HepG2 (cell line): ENCODE measurements around the gene ANAPC16. TPM values are rescaled to one million over a fixed set of nuclear protein-coding genes. Genes with fewer than 3 reads are reported as not detected.

Source experiments
- BRCA1 ChIP-seq: sonication (generic); formaldehyde crosslinking; IDR thresholded peaks from 2 replicates; pipeline ENCODE4 v1.4.0; 2020; ENCODE audit warnings: missing genetic modification reagents
- CHD4 ChIP-seq: fragments of 200-600 bp; sonication (generic); IDR thresholded peaks from 2 replicates; pipeline ENCODE4 v1.7.0; 2017; ENCODE audit warnings: mild to moderate bottlenecking, low read length, borderline replicate concordance
- CREM ChIP-seq, 2 experiments: sonication (generic) in 1 of 2; formaldehyde crosslinking in 1 of 2; IDR thresholded peaks; 2 replicates each; pipeline versions ENCODE4 v1.4.0 to v1.6.1; 2016 to 2020; ENCODE audit warnings: antibody characterized with exemption in 1 of 2, mild to moderate bottlenecking in 1 of 2, missing genetic modification reagents in 1 of 2
- FOXO1 ChIP-seq: sonication (generic); formaldehyde crosslinking; IDR thresholded peaks from 2 replicates; pipeline ENCODE4 v1.4.0; 2020; ENCODE audit warnings: missing genetic modification reagents
- GLI4 ChIP-seq: sonication (generic); formaldehyde crosslinking; IDR thresholded peaks from 2 replicates; pipeline ENCODE4 v1.5.1; 2020; ENCODE audit warnings: missing genetic modification reagents, mild to moderate bottlenecking, moderate library complexity, borderline replicate concordance
- HDAC6 ChIP-seq: fragments of 200-600 bp; sonication (generic); IDR thresholded peaks from 2 replicates; pipeline ENCODE4 v1.7.0; 2017; ENCODE audit warnings: mild to moderate bottlenecking, antibody characterized with exemption, low read length, low read depth
- HNF4G ChIP-seq, 2 experiments: sonication (generic) in 1 of 2; formaldehyde crosslinking in 1 of 2; IDR thresholded peaks; 2 replicates each; pipeline versions ENCODE4 v1.4.0 to v1.6.1; 2011 to 2020; ENCODE audit warnings: borderline replicate concordance in 2 of 2, low read depth in 2 of 2, mild to moderate bottlenecking in 2 of 2, low read length in 1 of 2, missing genetic modification reagents in 1 of 2, moderate library complexity in 1 of 2
- MATR3 ChIP-seq: sonication (generic); formaldehyde crosslinking; IDR thresholded peaks from 2 replicates; pipeline ENCODE4 v1.4.0; 2020; ENCODE audit warnings: missing genetic modification reagents
- MBNL3 ChIP-seq: fragments of 250-450 bp; sonication (Bioruptor Pico); conservative IDR thresholded peaks from 2 replicates; pipeline ENCODE4 v1.8.0; 2022; ENCODE audit warnings: mild to moderate bottlenecking, inconsistent platforms
- MED1 ChIP-seq: sonication (generic); formaldehyde crosslinking; IDR thresholded peaks from 2 replicates; pipeline ENCODE4 v1.4.0; 2020; ENCODE audit warnings: missing genetic modification reagents
- NAIF1 ChIP-seq: sonication (generic); formaldehyde crosslinking; IDR thresholded peaks from 2 replicates; pipeline ENCODE4 v1.5.0; 2020; ENCODE audit warnings: mild to moderate bottlenecking, missing genetic modification reagents, borderline replicate concordance
- NCOA5 ChIP-seq: sonication (generic); formaldehyde crosslinking; IDR thresholded peaks from 2 replicates; pipeline ENCODE4 v1.4.0; 2020; ENCODE audit warnings: missing genetic modification reagents
- NR2F2 ChIP-seq: IDR thresholded peaks from 2 replicates; pipeline ENCODE4 v1.6.1; 2012; ENCODE audit warnings: low read depth, inconsistent platforms, borderline replicate concordance
- PPARG ChIP-seq: conservative IDR thresholded peaks from 2 replicates; pipeline ENCODE4 v1.6.1; 2016; ENCODE audit warnings: missing biosample characterization, missing genetic modification reagents
- SMYD3 ChIP-seq: sonication (generic); formaldehyde crosslinking; IDR thresholded peaks from 2 replicates; pipeline ENCODE4 v1.8.1; 2023; ENCODE audit warnings: mild to moderate bottlenecking, missing genetic modification reagents
- YEATS2 ChIP-seq: sonication (generic); formaldehyde crosslinking; IDR thresholded peaks from 2 replicates; pipeline ENCODE4 v1.4.0; 2020; ENCODE audit warnings: missing genetic modification reagents, borderline replicate concordance
- ZBTB21 ChIP-seq: sonication (generic); formaldehyde crosslinking; IDR thresholded peaks from 2 replicates; pipeline ENCODE4 v1.4.0; 2020; ENCODE audit warnings: missing genetic modification reagents
- ZFP36L1 ChIP-seq: sonication (generic); formaldehyde crosslinking; IDR thresholded peaks from 2 replicates; pipeline ENCODE4 v1.8.0; 2022; ENCODE audit warnings: mild to moderate bottlenecking, missing genetic modification reagents, moderate library complexity
- ZFP91 ChIP-seq: sonication (generic); formaldehyde crosslinking; IDR thresholded peaks from 2 replicates; pipeline ENCODE4 v1.9.0; 2022; ENCODE audit warnings: missing genetic modification reagents, mild to moderate bottlenecking, borderline replicate concordance
- ZMAT3 ChIP-seq: sonication (generic); formaldehyde crosslinking; conservative IDR thresholded peaks from 2 replicates; pipeline ENCODE4 v1.7.0; 2021; ENCODE audit warnings: missing genetic modification reagents
- ZNF33A ChIP-seq: sonication (generic); formaldehyde crosslinking; IDR thresholded peaks from 2 replicates; pipeline ENCODE4 v1.5.1; 2020; ENCODE audit warnings: missing genetic modification reagents, mild to moderate bottlenecking, moderate library complexity, borderline replicate concordance
- ZNF501 ChIP-seq: sonication (generic); formaldehyde crosslinking; IDR thresholded peaks from 2 replicates; pipeline ENCODE4 v1.5.1; 2020; ENCODE audit warnings: mild to moderate bottlenecking, moderate library complexity, missing genetic modification reagents
- ZNF605 ChIP-seq: sonication (generic); formaldehyde crosslinking; IDR thresholded peaks from 2 replicates; pipeline ENCODE4 v1.8.0; 2022; ENCODE audit warnings: mild to moderate bottlenecking, missing genetic modification reagents
- ZNF619 ChIP-seq: sonication (generic); formaldehyde crosslinking; IDR thresholded peaks from 2 replicates; pipeline ENCODE4 v1.4.0; 2020; ENCODE audit warnings: mild to moderate bottlenecking, missing genetic modification reagents
- ZNF629 ChIP-seq: sonication (generic); formaldehyde crosslinking; conservative IDR thresholded peaks from 2 replicates; pipeline ENCODE4 v1.5.0; 2020; ENCODE audit warnings: missing genetic modification reagents
- ZNF766 ChIP-seq: sonication (generic); formaldehyde crosslinking; IDR thresholded peaks from 2 replicates; pipeline ENCODE4 v1.5.0; 2020; ENCODE audit warnings: missing genetic modification reagents, borderline replicate concordance
- polyA plus RNA-seq, 8 experiments: library from polyadenylated mRNA; depleted of rRNA in 3 of 8; stranded (reverse) in 7 of 8; unstranded in 1 of 8; fragments of >200 nt; fragmentation: Illumina TruSeq in 4 of 8; extraction: Trizol in 4 of 8; gene quantifications; 2 replicates each; pipeline versions ENCODE4 v1.2.1 to v1.2.3, GENCODE V29; 2011 to 2016; ENCODE audit warnings: low read depth in 4 of 8, missing spikeins in 1 of 8, mixed read lengths in 1 of 8; ENCODE audit not compliant: insufficient read depth in 1 of 8
- total RNA-seq, 5 experiments: library from RNA; depleted of rRNA; stranded (reverse); fragments of >200 nt; fragmentation: Illumina TruSeq; extraction: Trizol; gene quantifications; 2 replicates each; pipeline ENCODE4 v1.2.3, GENCODE V29; 2016; ENCODE audit warnings: low read depth in 1 of 5
- TF ChIP-seq, protein P1 (sequence below): sonication (generic); formaldehyde crosslinking; IDR thresholded peaks from 2 replicates; pipeline ENCODE4 v1.9.0; 2021; ENCODE audit warnings: missing genetic modification reagents, borderline replicate concordance
- TF ChIP-seq, protein P2 (sequence below): sonication (generic); formaldehyde crosslinking; IDR thresholded peaks from 2 replicates; pipeline ENCODE4 v1.8.1; 2023; ENCODE audit warnings: mild to moderate bottlenecking, inconsistent platforms, moderate library complexity, missing genetic modification reagents, borderline replicate concordance

The ANAPC16 gene
- total and polyA plus RNA-seq, 2 of the 13 experiments (the other 11 are each of a cell fraction or from before 2014, with no cell fraction given) = 74.8 to 89.4 TPM

GRCh38 chr10:72251635-72252034 lies 35.8 kb downstream of the ANAPC16 start (continued):
- TF ChIP-seq NAIF1 (CRISPR knock-in tag) (no peak), NR2F2 (no peak), PPARG (peak; percentile 98), ZNF501 (CRISPR knock-in tag) (no peak), NCOA5 (CRISPR knock-in tag) (no peak), FOXO1 (CRISPR knock-in tag) (peak; percentile 44; the same call in 1 of the 2 replicates), ZNF619 (CRISPR knock-in tag) (no peak), BRCA1 (CRISPR knock-in tag) (no peak), ZNF605 (CRISPR knock-in tag) (no peak), ZFP91 (CRISPR knock-in tag) (no peak), CREM (IDR thresholded peaks at IDR 0.05) (peak; percentile 73), CREM (CRISPR knock-in tag; IDR thresholded peaks at IDR 0.05) (no peak), HDAC6 (no peak), MBNL3 (CRISPR knock-in tag) (no peak), ZNF33A (CRISPR knock-in tag) (no peak), GLI4 (CRISPR knock-in tag) (no peak), ZNF629 (CRISPR knock-in tag) (peak; percentile 93), MATR3 (CRISPR knock-in tag) (no peak), ZFP36L1 (no peak), YEATS2 (no peak), ZBTB21 (CRISPR knock-in tag) (no peak), MED1 (CRISPR knock-in tag) (peak; percentile 82), ZMAT3 (no peak), CHD4 (no peak; the same call in 1 of the 2 replicates), ZNF766 (no peak), HNF4G (IDR thresholded peaks at IDR 0.05; ENCODE audit: borderline replicate concordance, low read depth, low read length) (peak; percentile 75), HNF4G (CRISPR knock-in tag; IDR thresholded peaks at IDR 0.05; ENCODE audit: borderline replicate concordance, low read depth) (peak; percentile 44; the same call in 1 of the 2 replicates), SMYD3 (no peak)
- TF ChIP-seq, protein P1, sequence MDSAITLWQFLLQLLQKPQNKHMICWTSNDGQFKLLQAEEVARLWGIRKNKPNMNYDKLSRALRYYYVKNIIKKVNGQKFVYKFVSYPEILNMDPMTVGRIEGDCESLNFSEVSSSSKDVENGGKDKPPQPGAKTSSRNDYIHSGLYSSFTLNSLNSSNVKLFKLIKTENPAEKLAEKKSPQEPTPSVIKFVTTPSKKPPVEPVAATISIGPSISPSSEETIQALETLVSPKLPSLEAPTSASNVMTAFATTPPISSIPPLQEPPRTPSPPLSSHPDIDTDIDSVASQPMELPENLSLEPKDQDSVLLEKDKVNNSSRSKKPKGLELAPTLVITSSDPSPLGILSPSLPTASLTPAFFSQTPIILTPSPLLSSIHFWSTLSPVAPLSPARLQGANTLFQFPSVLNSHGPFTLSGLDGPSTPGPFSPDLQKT = no peak
- TF ChIP-seq, protein P2, sequence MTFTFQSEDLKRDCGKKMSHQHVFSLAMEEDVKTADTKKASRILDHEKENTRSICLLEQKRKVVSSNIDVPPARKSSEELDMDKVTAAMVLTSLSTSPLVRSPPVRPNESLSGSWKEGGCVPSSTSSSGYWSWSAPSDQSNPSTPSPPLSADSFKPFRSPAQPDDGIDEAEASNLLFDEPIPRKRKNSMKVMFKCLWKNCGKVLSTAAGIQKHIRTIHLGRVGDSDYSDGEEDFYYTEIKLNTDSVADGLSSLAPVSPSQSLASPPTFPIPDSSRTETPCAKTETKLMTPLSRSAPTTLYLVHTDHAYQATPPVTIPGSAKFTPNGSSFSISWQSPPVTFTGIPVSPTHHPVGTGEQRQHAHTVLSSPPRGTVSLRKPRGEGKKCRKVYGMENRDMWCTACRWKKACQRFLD = no peak
